NCI-H1092 (cell line): Measurements from ENCODE around the gene GPX7.

Experiments
- DNase-seq: peaks from one replicate; lab custom pipeline; 2025; lab: John Stamatoyannopoulos, UW

The GPX7 gene

DNA sequence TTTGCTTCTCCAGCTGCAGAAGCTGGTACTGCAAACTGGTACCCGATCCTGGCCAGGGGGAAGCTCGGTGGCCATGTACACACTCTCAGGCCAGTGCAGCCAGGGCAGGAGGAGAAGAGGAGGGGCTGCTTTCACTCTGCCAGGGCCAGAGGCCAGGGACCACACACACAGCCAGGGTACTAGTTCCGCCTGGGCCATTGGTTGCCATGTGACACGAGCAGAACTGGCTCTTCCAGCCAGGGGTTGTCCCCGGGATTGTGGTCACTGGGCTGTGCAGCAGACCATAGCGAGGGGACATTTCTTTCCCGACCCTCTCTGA lies 27.1 kb downstream of the GPX7 start:
- DNase-seq: no peak

DNA sequence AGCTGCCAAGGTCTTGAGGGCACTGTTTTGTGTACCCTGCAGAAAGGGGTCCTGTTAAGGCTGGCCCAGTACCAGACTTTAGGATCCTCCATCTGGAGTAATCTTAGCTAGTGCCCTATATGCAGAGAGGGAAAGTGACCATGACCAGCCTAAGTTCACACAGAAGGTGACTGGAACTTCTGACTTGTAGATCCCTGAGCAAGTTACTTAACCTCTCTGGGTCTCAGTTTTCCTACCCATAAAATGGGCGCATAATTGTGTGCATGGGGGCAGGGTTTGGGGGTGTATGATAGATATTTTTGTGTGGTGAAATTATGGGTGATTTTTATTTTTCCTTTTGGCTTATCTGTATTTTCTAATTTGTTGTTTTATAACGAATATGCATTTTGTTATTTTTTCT lies 27.5 kb downstream of the GPX7 start:
- DNase-seq: no peak

DNA sequence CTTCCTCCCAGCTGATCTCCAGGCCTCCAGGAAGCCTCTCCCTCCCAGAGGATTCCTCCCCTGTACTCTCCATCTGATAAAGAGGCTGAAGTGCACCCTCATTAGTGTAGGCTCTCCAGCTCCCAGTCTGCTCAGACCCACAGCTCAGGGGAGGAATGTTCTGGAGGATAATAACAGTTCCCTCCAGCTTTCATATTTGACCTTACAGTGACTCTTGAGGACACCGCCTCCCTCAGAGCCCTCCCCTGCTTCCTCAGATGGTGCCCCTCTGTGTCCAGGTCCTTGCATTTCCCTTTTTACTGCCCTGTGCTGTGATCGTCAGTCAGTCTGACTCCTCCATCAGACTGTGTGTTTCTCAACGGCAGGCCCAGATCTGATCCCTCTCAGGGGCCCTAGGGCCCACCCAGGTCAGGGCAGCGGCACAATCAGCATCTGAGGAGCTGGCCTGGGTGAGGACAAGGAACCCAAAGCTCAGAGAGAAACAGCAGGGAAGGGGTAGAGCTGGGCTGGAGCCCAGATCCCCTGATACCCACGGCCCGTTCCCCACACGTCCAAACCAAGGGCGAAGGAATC lies 29.7 kb downstream of the GPX7 start:
- DNase-seq: no peak

DNA sequence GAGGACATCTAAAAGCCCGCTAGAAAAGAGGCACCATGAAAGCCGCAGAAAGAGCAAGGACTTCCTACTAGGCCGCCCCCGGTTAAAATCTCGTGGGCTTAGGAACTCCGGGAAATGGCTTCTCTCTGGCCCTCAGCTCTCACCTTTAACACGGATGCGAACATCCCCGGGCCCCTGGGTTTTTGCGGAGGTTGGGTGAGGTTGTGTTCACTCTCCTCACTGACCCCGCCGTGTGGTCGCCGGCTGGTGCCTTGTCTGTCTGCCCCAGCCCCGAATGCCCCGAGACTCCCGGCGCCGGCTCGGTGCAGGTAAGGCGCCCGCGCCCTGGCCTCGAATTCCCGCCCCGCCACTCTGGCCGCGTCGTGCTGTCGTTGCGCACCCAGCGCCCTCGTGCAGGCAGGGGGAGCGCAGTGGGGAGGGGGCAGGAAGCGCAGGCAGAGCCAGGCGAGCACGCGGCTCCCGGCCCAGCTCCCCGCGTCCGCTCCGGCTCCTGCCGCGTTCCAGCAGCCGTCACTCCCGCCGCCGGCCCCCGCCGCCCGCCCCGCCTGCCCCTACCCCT lies 30.6 kb downstream of the GPX7 start, which contains the start of gene SHISAL2A:
Gene SHISAL2A, plus strand, starts transcription at position 437 of the 559 bp plus-strand sequence. CDS start 326 bp downstream, outside the sequence.
- no peak for DNase-seq

DNA sequence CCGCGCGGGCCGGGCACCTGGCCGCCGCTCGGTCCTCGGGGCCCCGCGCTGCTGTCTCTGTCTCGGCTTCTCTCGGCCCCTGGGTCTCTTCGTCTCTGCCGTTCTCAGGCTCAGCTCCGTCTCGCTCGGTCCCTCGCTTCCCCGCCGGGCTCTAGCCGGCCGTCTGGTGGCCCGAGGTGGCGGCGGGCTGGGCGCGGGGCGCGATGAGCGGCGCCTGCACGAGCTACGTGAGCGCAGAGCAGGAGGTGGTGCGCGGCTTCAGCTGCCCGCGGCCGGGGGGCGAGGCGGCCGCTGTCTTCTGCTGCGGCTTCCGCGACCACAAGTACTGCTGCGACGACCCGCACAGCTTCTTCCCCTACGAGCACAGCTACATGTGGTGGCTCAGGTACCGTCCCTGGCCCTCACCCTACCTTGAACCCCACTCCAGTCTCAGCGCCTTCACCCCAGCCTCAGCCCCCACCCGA lies 31.2 kb downstream of the GPX7 start:
- no peak for DNase-seq

DNA sequence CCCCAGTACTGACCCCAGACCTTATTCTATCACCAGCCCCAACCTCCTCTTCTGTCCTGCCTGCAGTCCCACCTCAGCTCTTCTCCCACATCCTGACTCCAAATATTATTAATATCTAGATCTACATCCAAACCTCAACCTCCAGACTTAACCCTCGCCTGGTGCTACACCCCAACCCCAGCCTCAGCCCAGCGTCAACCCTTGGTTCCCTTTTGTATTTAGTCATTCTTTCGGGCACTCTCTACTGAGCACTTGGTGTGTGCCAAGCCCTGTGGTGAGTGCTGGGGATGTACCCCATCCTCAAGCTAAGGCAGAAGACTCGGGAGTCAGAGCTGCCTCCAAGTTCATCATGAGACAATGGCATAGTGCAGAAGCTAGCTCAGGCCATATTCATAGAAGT lies 31.9 kb downstream of the GPX7 start:
- DNase-seq: no peak

DNA sequence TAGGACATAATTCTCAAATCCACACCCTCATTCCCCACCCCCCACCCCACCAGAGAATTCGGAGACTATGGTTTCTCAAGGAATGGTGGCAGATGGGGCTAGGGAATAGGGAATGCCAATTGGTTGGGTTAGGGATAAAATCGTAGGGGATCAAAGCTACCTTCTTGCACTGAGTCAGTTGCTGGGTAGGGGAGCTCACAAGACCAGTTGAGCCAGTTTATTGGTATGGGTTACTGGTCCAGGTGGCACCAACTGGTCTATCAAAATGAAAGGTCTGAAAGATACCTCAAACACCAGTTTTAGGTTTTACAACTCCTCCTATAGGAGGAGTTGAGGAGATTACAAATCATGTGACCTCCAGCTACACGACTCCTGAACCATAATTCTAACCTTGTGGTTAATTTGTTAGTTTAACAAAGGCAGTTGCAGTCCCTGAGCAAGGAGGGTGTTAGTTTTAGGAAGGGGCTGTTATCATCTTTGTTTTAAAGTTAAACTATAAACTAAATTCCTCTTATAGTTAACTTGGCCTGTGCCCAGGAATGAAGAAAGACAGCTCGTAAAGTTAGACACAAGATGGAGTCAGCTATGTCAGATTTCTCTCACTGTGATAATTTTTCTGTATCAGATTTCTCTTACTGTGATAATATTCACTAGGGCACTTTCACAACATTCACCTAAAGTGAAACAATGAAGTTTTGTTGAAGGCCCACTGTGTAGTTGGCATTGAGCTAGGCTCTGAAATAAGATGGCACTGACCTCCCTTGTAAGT lies 33.3 kb downstream of the GPX7 start:
- DNase-seq: no peak

DNA sequence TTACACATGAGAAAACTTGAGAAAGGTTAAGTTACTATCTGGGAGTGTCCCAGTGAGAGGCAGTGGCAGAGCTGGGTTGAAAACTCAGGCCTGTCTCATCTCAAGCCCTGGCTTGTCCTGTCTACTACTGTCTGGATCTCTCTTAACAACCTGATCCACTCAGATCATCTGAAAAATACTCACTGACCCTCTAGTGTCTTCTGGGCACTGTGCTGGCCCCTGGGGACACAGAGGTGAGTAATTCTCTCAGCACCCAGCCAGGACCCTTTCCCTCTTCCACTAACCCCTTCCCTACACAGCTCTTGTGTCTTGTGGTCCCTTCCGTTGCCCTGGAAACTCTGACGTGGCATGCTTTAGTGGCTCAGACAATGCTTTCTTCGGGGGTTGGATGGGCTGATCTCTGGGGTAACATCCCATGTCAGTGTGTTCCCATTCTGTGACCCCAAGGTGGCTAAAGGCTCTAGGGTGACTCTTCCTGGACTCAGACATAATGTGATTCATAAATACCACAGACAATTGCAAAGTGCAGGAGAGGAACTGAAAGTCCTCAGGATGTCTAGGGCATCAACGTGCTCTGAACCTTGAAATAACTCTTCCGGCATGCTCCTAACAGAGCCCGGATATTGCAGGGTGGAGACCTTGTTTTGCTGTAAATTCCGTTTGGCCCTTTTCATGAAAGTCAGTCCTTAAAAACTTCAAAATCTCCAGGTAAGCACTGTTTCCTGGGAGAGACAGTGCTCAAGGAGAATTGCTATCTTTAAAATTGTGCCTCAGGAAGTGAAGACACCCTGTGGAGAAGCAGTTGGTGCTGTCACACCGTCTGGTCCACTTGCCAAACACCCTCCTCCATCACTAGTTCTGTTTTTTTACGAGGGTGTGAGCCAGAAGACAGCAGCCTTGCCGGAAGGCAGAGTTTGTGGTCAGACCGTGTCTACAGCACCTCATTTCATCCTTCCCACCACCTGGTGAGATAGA lies 34.8 kb downstream of the GPX7 start:
- DNase-seq: no peak

DNA sequence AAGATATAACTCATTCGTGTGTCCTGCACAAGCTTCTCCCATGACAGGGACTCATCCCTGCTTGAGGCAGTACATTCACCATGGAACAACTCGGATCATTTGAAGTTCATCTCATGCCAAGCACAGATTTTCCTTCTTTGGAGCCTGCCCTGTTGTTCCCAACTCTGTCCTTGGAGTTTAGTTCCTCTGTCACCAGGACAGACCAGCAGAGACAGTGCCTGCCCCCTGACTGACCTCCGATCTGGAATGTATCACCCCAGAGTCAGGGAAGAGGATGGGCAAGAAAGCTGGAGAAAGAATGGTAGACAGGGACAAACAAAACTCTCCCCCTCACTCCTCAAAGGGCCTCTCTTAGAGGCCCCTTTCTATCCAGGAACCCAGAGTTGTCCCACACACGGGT lies 35.8 kb downstream of the GPX7 start:
- no peak for DNase-seq

DNA sequence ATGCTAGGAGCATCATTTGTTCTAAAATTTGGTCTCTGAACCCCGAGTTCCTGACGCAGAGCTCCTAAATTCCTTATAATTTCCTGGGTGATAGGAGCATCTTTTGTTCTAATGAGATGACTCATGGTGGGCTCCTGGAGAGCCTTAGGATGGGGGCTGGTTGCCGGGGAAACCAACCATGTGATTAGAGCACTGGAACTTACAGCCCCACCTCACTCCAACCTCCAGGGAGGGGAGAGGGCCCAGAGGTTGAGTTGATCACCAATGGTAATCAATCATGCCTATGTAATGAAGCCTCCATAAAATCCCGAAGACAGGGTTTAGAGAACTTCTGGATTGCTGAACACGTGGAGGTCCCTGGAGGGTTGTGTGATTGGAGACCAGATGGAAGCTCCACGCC lies 38.5 kb downstream of the GPX7 start:
- no peak for DNase-seq

DNA sequence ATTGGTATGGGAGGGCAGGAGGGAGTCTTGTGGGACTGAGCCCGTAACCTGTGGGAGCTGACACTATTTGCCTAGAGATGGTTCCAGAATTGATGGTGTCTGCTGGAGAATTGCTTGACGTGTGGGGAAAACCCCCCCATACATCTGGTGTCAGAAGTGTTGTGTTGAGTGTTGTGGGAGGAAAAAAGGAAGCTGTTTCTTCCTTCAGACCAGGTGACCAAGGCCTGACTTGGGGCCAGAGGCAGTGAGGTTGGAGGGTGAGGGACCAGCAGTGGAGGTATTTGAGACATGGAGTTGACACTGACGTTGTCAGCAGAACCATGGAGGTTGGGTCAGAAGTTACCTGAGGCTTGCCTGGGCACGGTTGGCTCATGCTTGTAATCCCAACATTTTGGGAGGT lies 39.1 kb downstream of the GPX7 start:
- DNase-seq: no peak

DNA sequence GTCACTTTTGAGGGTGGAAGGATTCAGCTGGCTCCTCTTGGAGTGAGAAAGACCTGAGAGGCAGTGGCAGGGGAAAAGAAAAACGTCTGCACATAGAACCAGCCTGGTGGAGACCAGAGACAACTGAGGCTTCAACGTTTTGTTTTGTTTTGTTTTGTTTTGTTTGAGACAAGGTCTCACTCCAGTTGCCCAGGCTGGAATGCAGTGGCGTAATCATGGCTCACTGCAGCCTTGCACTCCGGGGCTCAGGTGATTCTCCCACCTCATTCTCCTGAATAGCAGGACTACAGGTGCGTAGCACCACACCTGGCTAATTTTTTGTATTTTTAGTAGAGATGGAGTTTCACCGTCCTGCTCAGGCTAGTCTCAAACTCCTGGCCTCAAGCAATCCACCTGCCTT lies 43.1 kb downstream of the GPX7 start:
- no peak for DNase-seq

DNA sequence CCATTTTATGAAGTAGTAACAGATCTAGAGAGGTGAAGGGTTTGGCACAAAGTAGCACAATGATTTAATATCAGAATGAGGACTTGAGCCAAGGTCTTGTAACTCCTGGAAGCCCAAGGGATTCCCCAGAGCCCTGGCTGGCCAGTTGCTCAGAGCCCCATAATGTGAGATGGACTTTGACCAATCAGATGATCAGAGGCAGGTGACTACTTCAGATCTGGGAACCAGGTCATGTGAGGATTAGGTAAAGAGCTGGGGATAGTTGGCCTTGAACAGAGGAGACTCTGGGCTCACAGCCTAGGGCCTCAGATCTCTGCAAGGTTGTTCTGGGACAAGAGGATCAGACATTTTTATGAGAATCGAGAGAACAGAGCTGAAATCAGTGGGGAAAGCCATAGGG lies 49.7 kb downstream of the GPX7 start:
- DNase-seq: no peak

DNA sequence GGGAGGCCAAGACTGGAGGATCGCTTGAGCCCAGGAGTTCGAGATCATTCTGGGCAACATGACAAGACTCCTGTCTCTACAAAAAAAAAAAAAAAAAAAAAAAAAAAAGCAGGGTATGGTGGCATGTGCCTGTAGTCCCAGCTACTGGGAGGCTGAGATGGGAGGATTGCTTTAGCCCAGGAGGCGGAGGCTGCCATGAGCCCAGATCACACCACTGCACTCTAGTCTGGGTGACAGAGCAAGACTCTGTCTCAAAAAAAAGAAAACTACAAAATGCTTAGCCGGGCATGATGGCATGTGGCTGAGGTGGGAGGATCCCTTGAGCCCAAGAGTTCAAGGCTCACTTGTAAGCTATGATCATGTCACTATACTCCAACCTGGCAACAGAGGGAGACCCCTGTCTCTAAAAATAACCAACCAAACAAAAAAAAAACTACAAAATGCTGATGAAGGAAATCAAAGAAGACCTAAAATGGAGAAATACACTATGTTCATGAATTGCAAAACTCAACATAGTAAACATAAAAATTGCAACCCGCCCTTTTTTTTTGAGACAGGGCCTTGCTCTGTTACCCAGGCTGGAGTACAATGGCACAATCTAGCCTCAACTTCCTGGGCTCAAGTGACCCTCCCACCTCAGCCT lies 51.2 kb downstream of the GPX7 start:
- DNase-seq: no peak

DNA sequence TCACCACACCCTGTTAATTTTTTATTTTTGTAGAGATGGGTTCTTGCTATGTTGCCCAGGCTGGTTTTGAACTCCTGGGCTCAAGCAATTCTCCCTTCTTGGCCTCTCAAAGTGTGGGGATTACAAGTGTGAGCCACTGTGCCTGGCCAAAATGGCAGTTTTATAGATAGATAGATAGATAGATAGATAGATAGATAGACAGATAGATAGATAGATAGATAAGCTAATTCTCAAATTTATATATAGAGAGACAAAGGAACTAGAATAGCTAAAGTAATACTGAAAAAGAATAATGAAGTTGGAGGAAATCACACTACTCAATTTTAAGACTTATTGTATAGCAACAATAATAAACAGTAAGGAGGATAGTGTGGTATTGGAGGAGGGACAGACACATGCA lies 51.9 kb downstream of the GPX7 start:
- DNase-seq: no peak

DNA sequence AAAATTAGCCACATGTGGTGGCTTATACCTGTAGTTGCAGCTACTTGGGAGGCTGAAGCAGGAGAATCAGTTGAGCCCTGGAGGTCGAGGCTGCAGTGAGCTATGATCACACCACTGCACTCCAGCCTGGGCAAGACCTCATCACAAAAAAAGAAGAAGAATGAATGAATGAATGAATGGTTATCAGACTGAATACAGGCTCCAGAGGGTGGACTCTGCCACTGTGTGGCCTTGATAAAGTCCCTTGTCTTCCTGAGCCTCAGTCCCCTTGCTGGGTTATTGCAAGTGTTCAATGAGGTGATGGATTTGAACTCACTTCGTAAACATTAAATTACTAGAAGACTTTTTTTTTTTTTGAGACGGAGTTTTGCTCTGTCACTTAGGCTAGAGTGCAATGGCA lies 55.5 kb downstream of the GPX7 start:
- no peak for DNase-seq
